Measurements from ENCODE around the gene PSMD6. TPM values are rescaled to one million over a fixed set of nuclear protein-coding genes. Genes with fewer than 3 reads are reported as not detected.

PSMD6 gene
- total RNA-seq, 1 experiment from 2014 or later, result 62.7 TPM

GRCh38 chr3:63968612-63969350 is 54.5 kb downstream of the PSMD6 start:
- Mint-ChIP-seq H3K27ac (ENCODE audit: low read depth, unreplicated experiment) (peak overlapping the region; percentile 47), H3K36me3 (ENCODE audit: insufficient read depth, unreplicated experiment) (peaks cover 1% of the 10 kb centered on the region), H3K4me3 (ENCODE audit: unreplicated experiment) (peak overlapping the region; percentile 57), H3K27me3 (ENCODE audit: insufficient read depth, unreplicated experiment) (no peaks in the 10 kb centered on the region), H3K9me3 (ENCODE audit: unreplicated experiment) (no peaks in the 10 kb centered on the region), H3K4me1 (ENCODE audit: insufficient read depth, unreplicated experiment) (peaks cover 63% of the 10 kb centered on the region)
- intact Hi-C loops (cut with micrococcal nuclease), result no loop called here
- TF ChIP-seq CTCF (IDR thresholded peaks at IDR 0.05; ENCODE audit: unreplicated experiment), result no peak
- DNase-seq (ENCODE audit: unreplicated experiment), result no peak
- no TSS peak for BruUV-seq (replicated peaks)
- CTCF ChIA-PET, result interaction anchor here (0.6 to 15.7 kb wide), 4 partner anchors 8 to 382 kb away, joined by 3 to 359 read pairs (median 95); no protein-coding TSS in a partner anchor
- POLR2A ChIA-PET, result interaction anchor here (0.9 to 13.2 kb wide), 8 partner anchors 7 to 56 kb away, joined by 3 to 283 read pairs (median 5); partner anchors contain the start of genes PSMD6 and SCAANT1

- no peaks in the 10 kb centered on the region for H3K9me3 Mint-ChIP-seq (ENCODE audit: unreplicated experiment)
- POLR2A ChIA-PET, result interaction anchor here (0.6 to 13.2 kb wide), 10 partner anchors 8 to 698 kb away, joined by 3 to 283 read pairs (median 4); partner anchors contain the start of genes PSMD6 and SCAANT1
- peak overlapping the region; percentile 57 for H3K4me3 Mint-ChIP-seq (ENCODE audit: unreplicated experiment)
- CTCF ChIA-PET, result interaction anchor here (1.8 to 15.7 kb wide), 3 partner anchors 9 to 26 kb away, joined by 5 to 359 read pairs (median 185); no protein-coding TSS in a partner anchor
- BruUV-seq (replicated peaks), result no TSS peak
- H3K27me3 Mint-ChIP-seq (ENCODE audit: insufficient read depth, unreplicated experiment), result no peaks in the 10 kb centered on the region
- intact Hi-C loops (cut with micrococcal nuclease), result no loop called here
- peaks cover 6% of the 10 kb centered on the region for H3K36me3 Mint-ChIP-seq (ENCODE audit: insufficient read depth, unreplicated experiment)
- peaks cover 56% of the 10 kb centered on the region for H3K4me1 Mint-ChIP-seq (ENCODE audit: insufficient read depth, unreplicated experiment)
- peak overlapping the region; percentile 47 for H3K27ac Mint-ChIP-seq (ENCODE audit: low read depth, unreplicated experiment)
- TF ChIP-seq CTCF (IDR thresholded peaks at IDR 0.05; ENCODE audit: unreplicated experiment), result no peak
- DNase-seq (ENCODE audit: unreplicated experiment), result peak; percentile 41
These were observed 55.4 kb downstream of the PSMD6 start for GRCh38 chr3:63967675-63968611.

DNA sequence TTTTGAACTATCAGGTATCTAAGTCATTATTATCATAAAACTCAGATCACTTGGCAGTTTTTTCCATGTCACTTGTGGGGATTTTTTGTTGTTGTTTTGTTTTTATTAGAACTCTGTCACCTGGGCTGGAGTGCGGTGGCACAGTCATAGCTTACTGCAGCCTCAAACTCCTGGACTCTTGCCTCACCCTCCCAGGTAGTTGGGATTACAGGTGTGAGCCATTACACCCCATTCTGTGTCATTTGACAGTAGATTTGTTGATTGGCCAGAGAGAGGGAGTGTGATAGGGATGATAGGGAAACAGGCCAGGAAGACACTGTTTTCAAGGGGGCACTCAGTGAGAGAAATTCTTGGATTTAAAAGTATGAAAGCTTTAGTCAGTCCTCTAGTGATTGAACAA is 56.4 kb downstream of the PSMD6 start:
- CTCF ChIA-PET, result interaction anchor here (0.6 to 15.7 kb wide), 7 partner anchors 10 to 355 kb away, joined by 3 to 359 read pairs (median 4); no protein-coding TSS in a partner anchor
- no peaks in the 10 kb centered on the region for H3K27me3 Mint-ChIP-seq (ENCODE audit: insufficient read depth, unreplicated experiment)
- H3K4me1 Mint-ChIP-seq (ENCODE audit: insufficient read depth, unreplicated experiment), result peaks cover 47% of the 10 kb centered on the region
- H3K9me3 Mint-ChIP-seq (ENCODE audit: unreplicated experiment), result no peaks in the 10 kb centered on the region
- POLR2A ChIA-PET, result interaction anchor here (1.5 to 13.2 kb wide), 3 partner anchors 9 to 56 kb away, joined by 3 to 283 read pairs (median 8); partner anchors contain the start of gene PSMD6
- no TSS peak for BruUV-seq (replicated peaks)
- no peak overlapping the region for H3K4me3 Mint-ChIP-seq (ENCODE audit: unreplicated experiment)
- intact Hi-C loops (cut with micrococcal nuclease), result no loop called here
- TF ChIP-seq CTCF (IDR thresholded peaks at IDR 0.05; ENCODE audit: unreplicated experiment), result no peak
- DNase-seq (ENCODE audit: unreplicated experiment), result no peak
- H3K27ac Mint-ChIP-seq (ENCODE audit: low read depth, unreplicated experiment), result peak overlapping the region; percentile 47
- peaks cover 12% of the 10 kb centered on the region for H3K36me3 Mint-ChIP-seq (ENCODE audit: insufficient read depth, unreplicated experiment)
